ENCODE data around the gene EYA2.
A peak's percentile ranks its signal among the peaks of the same experiment; 100 is the strongest.
"Not testable (repeated sequence)": the region's sequence is repeated elsewhere in the genome, so short reads cannot be mapped to it uniquely, and the experiment has no call there.

EYA2 gene

DNA sequence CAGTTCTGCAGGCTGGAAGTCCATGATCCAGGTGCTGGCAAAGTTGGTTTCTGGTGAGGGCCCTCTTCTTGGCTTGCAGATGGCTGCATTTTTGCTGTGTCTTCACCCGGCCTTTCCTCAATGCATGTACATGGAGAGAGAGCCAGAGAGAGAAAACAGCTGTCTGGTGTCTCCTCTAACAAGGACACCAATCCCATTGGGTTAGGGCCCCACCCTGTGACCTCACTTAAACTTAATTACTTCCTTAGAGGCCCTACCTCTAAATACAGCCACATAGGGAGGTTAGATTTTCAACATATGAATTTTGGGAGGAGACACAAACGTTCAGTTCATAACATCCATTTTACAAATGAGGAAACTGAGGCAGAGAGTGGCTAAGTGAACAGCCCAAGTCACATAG lies 259.4 kb downstream of the EYA2 start:
- no peak for DNase-seq

DNA sequence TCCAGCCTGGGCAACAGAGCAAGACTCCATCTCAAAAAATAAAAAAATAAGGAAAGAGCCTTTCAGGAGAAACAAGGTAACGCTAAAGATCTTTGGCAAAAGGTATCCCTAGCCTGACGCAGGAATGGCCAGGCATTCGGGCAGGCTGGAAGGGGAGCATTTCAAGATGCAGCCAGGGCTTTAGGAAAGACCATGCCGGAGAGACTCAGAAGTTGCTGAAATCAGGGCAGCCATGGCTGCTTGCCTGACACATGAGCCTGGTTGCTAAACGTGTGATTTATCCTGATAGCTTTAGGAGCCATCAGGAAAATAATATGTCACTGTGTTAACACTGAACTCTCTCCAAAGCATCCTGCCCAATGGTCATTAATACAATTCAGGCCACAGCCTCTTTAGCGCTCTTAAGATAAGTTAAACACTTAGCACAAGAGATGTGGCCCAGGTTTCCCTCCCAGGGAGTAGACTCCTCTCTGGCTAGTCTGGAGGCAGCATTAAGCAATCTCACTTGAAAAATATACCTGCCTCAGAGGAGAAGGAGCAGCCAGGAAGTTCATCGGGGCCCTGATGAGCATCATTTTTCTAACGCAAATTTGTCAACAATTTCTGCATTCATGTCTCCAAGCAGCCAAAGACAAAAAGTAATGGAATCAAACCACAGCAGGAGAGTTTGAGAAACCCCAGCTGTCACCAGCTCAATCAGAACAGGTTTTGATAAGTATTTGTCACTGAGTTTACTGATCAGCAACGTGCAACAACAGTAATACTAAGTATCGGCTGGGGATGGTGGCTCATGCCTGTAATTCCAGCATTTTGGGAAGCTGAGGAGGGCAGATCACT lies 261.9 kb downstream of the EYA2 start:
- no peak for DNase-seq

DNA sequence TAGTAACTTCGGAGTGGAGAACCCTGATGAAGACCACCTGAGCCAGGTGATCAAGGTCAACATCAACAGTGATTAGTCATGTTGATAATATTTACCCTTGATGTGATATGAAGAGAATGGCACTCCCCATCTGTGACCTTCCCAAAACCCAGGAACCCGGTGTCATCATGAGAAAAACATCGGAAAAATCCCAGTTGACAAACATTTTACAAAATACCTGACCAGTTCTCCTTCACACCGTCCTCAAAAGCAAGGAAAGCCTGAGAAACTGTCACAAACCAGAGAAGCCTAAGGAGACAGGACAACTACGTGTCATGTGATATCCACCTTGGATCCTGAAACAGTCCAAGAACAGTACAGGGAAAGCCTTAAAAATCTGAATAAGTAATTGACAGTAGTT lies 264.5 kb downstream of the EYA2 start:
- DNase-seq = no peak

DNA sequence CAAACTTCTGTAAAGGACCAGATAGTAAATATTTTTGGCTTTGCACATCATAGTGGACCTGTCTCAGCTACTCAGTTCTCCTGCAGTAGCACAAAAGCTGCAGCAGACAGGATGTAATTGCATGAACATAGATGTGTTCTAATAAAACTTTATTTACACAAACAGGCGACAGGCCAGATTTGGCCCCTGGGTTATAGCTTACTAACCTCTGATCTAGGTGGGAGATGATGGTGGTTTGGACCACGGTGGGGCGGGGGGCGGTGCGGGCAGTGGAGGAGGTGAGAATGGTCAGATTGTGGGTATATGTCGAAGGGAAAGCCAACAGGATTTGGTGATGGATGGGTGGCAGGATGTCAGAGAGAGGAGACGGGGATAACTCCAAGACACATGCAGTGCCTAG lies 265.6 kb downstream of the EYA2 start:
- DNase-seq = no peak

DNA sequence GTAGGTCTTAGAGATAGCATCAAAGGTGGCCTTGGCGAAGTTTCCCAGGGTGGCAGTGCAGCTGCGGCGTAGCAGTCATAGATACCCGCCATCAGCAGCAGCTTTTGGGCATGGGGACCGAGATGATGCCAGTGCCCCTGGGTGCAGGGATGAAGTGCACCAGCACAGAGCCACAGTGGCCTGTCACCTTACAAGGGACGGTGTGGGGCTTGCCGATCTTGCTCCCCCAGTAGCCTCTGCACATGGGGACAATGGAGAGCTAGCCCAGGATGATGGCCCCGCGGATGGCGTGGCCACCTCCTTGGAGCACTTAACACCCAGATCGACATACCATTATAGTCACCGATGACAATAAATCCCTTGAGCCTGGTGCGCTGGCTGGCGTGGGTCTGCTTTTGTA lies 266.3 kb downstream of the EYA2 start:
- no peak for DNase-seq

DNA sequence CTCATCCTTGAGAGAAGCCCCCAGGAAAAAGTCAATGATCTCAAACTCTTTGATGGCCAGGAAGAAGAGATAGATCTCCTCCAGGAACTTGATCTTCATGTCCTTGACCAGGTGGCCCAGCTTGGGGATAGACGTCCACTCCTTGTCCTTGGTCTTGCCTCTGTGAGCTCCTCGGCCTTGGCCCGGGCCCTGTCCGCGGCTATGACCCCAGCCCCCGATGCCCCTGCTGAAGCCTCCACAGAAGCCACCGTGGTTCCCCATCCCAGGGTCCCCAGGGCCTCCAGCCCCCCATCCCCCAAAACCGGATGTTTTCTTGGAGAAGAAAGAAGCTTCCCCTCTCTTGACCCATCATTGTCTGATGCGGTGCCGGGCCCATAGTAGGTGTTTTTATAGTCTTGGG lies 266.8 kb downstream of the EYA2 start:
- no peak for DNase-seq

DNA sequence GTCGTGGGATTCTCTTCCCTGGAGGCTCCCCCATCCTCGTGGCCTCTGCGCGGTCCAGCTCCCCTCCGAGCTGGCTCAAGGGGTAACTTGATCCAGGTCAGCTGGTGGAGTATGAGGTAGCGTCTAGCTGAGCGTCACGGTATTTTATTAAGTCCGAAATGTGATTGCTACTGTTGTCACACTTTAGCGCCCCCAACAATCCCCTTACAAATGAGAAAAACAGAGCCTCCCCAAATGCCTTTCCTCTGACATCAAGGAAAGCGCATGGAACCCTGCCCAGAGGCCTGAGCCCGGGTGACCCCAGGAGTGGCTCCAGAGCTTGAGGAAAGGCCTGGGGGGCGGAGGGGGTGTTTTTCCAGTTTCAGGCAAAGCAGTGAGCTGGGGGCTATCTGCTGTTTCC lies 269.5 kb downstream of the EYA2 start:
- no peak for DNase-seq

DNA sequence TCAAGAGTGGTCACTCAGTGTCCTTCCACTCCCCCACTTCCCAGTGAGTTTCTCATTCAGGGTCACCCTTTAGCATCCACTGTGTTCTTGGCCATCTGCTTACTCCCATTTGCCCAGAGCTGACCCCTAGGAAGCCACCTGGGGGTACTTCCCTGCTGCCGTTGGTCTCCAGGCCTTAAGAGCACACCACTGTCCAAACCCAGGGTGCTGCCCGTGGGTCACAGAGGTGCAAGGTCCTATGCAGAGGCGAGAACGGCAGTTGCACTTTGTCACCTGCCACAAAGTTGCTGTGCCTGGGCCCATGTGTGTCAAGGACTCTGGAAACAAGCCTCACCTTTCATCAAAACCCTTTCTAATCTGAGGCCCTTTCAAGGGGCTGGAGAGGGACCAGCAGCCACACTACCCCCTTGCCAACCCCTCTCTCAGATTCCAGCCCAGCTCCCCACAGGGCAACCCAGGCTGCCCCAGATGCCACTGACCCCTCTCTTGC lies 270.8 kb downstream of the EYA2 start:
- DNase-seq = no peak

DNA sequence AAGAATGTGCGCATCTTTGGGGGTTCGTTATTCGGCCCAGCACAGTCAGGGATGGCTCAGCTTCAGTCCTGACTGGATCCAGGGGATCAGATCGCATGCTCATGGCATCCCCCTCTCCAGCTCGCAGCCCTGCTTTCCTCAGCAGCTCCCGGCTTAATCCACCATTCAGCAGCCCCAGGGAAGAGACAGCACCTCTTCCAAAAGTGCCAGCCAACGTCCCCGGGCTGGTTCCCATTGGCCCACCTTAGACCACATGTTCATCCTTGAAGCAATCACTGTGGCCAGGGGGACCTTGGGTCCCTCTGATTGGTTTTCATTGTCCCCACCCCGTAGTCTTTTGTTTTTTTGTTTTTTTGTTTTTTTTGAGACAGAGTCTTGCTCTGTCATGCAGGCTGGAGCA lies 273.2 kb downstream of the EYA2 start:
- no peak for DNase-seq

DNA sequence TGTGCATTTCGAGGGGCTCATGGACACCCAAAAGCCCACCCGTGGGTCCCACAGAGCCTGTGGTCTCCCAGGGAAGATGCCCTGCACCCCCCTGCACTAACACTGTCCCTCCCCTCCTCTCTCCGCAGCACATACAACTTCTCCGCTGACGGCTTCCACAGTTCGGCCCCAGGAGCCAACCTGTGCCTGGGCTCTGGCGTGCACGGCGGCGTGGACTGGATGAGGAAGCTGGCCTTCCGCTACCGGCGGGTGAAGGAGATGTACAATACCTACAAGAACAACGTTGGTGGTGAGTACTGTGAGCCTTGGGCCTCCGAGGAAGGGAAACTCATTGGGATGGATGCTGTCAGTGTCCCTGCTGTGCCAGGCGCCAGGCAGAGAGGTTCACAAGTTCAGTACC lies 277.9 kb downstream of the EYA2 start:
- no peak for DNase-seq

DNA sequence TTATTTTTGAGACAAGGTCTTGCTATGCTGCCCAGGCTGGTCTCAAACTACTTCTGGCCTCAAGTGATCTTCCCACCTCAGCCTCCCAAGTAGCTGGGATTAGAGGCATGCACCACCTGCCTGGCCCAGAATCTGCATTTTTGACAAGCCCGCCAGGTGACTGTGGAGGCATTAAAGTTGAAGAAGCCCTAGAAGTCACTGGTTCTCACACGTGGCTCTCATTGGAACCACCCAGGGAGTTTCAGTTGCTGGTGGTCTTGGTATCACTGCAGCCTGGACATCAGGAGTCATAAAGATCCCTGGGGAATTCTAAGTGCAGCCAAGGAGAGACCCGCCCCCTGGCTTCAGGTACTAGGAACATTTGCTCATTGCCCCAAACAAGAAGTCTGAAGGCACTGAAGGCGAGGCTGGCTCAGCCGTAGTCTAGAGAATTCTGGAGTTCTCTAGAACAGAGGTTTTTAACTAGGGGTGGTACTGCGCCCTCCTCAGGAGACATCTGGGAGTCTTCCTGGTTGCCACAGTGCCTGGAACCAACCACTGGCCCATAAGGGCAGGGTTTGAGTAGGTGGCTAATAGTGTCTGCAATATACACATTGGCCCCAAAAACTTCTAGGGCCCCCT lies 279.1 kb downstream of the EYA2 start:
- no peak for DNase-seq

DNA sequence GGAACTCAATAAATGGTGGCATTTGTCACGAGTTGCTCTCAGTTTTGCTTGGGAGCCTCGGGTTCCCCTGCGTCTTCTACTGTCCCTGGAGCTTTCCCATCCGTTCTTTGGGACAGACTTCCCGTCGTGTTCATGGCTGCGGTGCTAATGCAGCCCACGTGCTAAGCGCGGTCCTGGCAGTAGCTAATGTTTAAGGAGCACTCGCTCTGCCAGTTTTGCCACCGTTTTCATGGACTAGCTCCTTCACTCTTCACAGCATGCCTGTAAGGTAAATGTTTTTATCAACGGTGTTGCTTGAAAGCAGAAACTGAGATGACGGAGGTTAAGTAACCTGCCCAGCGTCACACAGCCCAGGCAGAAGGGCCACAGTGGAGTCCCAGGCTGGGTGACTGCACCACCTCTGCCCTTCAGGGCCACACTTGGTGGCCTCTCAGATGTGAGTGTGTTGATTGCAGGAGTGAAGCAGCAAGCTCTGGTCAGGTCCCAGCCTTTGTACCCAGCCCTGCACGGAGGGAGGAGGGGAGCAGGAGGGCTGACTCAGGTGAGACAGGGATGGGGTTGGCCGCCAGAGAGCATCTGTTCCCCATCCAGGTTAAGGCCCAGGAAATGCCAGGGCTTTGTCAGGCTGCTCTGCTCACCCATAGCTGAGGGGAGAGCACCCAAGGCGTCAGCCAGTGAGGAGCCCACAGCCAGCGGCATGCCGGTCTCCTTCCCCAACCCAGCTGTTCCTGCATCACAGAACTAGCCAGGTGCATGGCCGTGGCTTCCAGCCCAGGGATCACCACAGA lies 280.0 kb downstream of the EYA2 start:
- DNase-seq = no peak

DNA sequence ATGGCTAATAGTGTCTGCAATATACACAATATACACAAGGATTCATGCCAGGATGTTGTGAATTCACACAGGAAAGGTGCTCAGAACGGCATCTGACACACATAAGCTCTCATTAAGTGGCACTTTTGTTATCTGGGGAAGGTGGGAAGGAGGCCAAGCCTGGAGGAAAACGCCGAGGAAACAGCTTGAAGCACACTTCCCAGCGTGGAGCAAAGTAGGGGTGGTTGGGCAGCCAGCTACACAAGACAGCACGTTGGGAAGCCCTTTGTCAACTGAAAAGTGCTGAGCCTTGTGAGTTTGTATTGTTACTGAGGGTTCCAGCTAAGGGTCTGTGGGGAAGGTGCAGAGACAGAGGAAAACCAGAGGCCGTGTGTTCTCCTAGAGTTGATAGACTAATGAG lies 280.9 kb downstream of the EYA2 start:
- peak; percentile 15 for DNase-seq

DNA sequence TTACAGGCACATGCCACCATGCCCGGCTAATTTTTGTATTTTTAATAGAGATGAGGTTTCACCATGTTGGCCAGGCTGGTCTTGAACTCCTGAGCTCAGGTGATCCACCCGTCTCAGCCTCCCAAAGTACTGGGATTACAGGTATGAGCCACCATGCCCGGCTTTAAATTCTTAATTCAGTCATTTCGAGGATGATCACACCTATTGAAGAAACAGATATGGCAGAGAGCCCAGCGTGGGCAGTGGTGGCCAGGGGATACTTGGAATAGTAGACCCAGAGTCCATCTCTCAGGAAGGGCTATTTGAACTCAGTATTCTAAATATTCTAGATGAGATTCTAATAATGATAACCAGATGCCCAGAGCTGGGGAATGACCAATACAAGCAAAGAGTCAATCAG lies 281.6 kb downstream of the EYA2 start:
- DNase-seq = not testable (repeated sequence)

DNA sequence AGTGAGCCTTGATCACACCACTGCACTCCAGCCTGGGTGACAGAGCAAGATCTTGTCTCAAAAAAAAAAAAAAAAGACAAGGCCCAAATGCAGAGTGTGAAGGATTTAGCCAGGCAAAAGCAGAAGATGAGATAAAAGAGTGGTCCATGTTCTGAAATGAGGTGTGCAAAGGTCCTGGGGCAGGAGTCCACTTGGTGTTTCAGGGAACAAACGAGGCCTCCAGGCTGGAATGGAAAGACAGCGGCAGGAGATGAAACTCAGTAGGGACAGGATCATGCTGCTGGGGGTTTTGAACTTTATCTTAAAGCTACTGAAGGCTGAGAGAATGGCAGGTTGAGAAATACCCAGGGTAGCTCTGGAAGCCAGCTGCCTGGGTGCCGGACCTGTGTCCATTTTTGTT lies 283.6 kb downstream of the EYA2 start:
- DNase-seq = no peak

DNA sequence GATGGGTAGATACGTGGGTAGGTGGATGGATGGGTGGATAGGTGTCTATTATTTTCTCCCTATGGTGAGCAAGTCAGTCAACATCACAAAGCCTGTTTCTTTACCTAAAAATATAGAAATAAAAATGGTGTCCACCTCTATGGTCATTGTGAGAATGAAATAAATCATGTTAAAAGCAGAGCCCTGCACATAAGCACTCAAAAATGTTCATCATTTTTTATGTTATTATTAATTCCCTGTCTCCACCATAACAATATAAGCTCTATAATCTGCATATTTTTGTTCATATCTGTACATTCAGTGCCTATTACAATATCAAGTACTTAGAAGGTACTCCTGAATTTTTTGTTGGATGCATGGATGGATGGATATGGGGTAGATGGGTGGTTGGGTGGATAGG lies 284.2 kb downstream of the EYA2 start:
- DNase-seq = no peak

DNA sequence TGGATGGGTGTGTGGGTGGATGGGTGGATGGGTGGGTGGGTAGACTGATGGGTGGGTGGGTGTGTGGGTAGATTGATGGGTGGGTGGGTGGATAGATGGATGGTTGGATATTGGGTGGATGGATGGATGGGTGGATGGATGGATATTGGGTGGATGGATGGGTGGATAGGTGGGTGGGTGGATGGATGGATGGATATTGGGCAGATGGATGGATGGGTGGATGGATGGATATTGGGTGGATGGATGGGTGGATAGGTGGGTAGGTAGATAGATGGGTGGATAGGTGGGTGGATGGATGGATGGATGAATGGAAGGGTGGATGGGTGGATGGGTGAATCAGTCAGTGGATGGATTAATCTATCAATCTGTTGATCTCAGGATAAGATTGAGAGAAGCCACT lies 284.6 kb downstream of the EYA2 start:
- no peak for DNase-seq

DNA sequence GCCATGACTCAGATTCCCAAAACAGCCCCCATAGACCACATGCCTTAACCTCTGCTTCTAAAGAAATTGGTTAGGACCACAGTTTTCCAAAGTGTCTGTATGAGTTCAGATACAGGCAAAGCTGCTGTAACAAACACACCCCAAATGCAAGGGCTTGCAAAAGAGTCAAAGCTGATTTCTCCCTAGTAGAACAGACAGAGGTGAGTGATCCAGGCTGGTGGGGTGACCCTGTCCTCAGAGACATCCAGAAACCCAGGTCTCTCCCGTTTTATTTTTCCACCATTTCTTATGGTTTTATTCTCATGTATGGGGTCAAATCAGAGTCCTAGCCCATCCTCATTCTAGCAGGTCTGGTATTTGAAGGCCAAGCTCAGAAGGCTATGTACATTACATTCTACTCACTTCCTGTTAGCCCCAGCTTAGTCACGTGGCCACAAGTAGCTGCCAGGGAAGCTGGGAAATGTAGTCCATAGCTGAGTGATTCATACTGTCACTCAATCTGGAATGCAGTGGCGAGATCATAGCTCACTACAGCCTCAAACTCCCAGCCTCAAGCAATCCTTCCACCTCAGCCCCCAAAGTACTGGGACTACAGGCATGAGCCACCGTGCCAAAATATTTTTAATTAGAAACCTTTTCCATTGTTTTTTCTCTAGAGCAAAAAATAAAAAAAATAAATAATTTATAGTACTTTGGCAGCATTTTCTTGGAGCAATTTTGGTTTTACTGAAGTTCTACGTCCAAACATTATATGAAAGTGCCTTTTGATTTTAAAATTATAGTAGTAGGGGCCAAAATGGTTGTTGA lies 286.6 kb downstream of the EYA2 start:
- no peak for DNase-seq

DNA sequence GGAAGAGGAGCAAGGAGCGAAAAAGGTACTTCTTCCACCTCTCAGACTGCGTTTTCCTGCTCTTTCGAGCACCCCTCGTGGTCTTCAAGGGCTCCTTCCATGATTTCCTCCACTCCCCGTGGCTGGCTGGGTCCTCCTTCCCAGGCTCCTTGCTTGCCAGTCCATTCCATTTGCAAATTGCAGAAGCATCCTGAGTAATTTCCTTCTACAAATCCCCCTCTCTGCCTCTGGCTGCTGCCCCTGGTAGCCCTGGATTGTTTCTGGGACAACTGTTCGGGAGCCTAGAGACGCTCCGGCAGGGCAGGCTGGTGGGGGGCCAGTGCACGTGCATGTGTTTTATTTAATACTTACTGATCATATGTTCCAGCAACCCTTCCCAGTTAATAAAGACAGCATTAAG lies 288.7 kb downstream of the EYA2 start:
- no peak for DNase-seq

DNA sequence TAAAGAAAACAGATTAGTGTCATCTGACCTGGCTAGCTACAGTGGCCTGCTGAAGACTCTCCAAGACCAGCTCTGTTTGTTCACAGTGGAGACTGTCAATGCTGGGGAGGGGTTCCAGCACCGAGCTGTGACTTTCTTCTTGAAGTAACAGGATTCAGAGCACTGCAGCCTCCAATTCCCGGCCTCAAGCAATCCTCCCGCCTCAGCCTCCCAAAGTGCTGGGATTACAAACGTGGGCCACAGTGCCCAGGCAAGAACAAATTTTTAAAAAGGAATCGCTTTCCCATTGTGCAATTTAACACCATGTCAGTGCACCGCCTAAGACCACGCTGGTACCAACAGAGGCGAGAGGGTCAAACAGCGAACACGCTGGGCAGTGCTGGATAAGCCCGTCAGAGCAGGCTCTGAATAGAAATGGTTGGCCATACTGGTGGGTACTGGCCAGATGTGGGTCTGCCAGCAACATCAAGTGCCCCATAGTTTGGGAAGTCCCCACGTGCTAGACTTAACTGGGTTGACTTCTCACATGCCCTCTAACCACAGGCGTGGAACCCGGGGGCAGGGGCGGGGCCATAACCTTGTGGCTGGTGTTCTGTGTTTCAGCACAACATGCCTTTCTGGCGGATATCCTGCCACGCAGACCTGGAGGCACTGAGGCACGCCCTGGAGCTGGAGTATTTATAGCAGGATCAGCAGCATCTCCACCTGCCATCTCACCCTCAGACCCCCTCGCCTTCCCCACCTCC lies 293.0 kb downstream of the EYA2 start:
- DNase-seq = no peak

DNA sequence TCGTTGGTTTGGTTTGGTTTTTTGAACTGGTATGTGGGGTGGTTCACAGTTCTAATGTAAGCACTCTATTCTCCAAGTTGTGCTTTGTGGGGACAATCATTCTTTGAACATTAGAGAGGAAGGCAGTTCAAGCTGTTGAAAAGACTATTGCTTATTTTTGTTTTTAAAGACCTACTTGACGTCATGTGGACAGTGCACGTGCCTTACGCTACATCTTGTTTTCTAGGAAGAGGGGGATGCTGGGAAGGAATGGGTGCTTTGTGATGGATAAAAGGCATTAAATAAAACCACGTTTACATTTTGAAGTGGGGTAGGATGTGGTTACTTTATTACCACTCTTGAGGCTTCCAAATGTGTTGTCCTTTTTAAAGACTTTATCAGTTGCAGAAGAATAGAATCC lies 293.9 kb downstream of the EYA2 start:
- DNase-seq = no peak

DNA sequence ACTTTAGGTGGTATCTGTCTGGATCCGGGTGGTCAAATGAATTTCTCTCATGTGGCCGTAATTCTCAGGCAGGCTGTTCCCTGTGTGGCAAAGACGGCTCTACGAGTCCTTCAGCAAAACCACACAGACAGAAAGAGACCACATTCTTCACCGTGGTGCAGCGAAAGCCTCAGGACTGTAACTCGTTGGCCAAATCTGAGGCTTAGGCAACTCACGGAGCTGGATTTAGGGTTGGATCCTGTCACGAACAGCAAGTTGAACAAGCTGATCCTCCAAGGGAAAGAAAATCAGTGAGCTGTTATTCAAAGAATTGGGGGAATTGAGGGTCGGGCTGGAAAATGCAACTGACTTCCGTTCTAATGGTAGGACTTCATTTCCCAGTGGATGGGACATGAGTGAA lies 294.4 kb downstream of the EYA2 start:
- DNase-seq = no peak
